Measurements from ENCODE around the gene LRTM2.

LRTM2 gene

DNA sequence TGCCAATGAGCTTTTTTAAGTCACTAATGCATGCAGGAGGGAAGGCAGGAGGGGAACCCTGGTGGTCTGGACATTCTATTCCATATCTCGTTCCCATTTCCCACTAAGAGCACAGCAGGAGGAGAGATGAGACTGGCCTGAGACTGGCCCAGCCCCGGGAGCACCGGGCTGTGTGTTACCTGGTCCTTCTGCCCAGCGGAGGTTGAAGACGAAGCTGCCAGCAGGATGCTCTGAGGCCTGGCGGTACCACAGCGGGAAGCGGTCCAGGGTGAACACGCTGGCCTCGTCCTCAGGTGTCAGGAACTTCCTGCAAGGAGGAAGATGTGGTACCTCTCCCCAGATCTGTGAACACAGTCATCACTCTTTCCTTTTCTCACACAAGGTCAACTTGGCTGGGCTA is 23.9 kb downstream of the LRTM2 start:
- no peak for DNase-seq

GRCh38 chr12:1844661-1845409 is 24.5 kb downstream of the LRTM2 start:
- DNase-seq, result no peak

DNA sequence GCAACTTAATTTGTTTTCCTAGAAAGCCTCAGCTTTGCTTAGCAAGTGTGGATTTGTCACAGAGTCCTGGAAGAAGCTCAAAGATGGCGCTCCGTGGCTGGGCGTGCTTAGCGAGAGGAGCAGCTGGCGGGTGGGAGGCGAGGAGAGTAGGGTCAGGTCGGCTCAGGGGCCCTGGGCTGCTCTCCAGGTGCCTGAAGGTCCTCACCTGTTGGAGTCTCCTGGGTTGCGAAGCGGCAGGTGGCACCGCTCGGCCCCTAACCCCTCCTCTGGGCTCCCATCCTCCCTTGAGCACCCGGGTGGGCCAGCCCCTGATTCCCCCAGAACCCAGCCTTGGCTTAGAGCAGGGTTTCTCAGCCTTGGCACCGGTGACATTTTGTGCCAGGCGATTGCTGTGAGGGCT is 25.1 kb downstream of the LRTM2 start:
- DNase-seq, result no peak

- DNase-seq, result no peak
These were observed 25.5 kb downstream of the LRTM2 start for GRCh38 chr12:1845886-1846285.

DNA sequence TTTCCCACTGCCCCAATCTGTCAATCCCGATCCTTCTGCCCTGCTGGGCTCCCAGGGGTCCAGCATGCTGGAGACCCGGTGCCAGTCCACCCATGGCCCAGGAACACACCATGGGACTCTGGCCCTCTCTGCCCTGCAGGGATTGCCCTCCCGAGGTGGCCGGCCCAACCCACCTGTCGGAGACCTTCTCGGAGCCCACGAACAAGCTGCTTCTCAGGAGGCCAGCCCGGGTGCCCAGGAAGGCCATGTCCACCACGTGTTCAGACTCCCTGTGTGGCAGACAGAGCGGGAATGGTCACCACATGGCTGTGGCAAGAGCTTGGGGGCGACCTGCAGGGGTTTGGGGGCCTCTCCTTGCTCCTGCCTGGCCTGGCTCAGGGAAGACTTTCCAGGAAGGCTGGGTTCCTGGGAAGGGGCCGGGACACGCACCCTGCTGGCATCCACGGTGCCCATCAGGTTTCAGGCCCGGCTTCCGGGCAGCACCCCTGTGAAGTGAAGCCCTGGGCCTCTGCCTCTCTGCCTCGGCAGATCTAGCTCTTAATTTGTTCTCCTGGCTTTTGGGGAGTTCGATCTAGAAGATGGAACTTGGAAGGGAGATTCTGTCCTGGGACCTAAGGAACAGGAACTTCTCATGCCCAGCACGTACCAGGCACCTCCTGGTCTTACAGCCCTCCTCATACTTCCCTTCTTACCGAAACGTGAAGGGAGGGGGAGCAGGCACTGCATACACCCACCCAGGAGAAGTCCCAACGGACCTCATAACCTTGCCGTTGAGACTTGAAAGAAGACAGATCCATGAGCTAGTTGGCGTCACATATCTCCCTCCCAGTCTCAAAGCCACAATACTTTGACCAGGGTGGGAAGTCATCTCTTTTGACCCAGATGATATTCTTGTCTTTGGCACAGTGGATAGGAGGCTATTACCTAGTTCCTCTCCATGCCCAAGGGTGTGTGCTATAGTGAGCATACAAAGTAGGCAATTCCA is 26.3 kb downstream of the LRTM2 start:
- no peak for DNase-seq

GRCh38 chr12:1847411-1847810 is 27.0 kb downstream of the LRTM2 start:
- no peak for DNase-seq

- no peak for DNase-seq
These were observed 27.8 kb downstream of the LRTM2 start for GRCh38 chr12:1848146-1848545.

DNA sequence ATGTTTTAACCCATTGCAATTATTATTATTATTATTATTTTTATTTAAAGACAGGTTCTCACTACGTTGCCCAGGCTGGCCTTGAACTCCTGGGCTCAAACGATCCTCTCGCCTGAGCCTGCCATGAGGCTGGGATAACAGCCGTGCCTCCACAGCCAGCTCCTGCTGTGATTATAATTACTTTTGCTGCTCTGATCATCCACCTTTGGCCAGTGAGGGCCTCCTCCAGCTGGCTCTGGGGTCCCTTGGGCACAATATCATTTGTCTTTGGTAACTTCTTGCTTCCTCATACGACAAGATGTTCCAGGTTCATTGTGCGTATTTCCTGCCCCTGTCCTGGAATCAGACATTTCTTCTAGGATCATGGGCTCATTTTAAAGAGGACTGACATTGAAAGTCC is 28.4 kb downstream of the LRTM2 start:
- DNase-seq, result no peak

- DNase-seq, result no peak
These were observed 30.9 kb downstream of the LRTM2 start for GRCh38 chr12:1851151-1851701.

GRCh38 chr12:1852076-1852475 is 31.7 kb downstream of the LRTM2 start:
- DNase-seq, result no peak

DNA sequence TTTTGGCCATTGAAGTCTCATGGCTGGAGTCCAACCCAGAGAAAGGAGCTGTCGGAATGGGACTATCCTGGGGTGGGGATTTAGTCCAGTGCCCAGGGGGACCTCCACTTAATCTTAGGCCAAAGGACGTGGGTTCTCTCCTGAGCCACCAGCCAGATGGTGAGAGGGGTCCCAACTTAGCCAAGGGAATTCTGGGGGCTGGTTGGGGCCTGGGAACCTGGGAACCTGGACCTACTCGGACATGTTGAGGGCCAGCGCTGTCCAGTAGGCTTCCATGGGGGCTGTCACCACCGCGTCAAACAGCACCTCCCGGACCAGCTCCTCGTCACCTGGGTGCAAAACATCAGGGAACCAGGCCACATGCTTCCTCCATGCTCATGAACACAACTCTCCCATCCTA is 33.4 kb downstream of the LRTM2 start:
- no peak for DNase-seq

DNA sequence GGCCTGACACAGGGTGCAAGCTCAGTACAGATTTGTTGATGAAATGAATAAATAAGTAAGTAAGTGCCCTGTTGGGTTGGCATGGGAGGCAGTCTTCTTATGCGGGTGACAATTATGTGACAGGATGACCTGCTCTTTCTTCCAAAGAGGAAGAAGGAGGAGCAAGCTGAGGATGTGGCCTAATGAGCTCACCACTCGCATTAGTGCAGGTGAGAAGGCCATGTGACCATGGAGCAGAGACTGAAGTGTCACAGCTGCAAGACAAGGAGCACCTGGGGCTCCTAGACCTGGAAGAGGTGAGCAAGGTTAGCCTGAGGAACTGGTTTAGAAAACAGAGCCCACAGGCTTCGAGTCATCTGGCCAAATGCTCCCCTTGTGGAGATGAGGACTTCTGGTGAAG is 34.9 kb downstream of the LRTM2 start:
- DNase-seq, result no peak

DNA sequence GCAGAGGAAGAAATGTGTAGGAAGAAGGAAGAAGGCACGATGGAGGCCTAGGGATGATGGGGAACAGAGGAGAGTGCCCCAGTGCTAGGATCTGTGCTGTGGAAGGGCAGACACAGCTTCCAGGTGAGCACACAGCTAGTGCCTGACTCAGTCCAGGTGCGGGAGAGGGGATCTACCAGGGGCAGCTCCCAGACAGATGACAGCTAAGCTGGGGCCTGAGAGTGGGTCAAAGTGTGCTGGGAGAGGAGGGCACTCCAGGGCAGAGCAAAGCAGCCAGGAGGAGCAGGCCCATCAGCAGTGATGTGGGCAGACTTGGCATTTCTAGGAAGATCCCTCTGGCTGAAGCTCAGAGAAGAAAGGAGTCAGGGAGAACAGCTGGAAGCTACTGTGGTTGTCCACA is 36.7 kb downstream of the LRTM2 start:
- DNase-seq, result no peak

DNA sequence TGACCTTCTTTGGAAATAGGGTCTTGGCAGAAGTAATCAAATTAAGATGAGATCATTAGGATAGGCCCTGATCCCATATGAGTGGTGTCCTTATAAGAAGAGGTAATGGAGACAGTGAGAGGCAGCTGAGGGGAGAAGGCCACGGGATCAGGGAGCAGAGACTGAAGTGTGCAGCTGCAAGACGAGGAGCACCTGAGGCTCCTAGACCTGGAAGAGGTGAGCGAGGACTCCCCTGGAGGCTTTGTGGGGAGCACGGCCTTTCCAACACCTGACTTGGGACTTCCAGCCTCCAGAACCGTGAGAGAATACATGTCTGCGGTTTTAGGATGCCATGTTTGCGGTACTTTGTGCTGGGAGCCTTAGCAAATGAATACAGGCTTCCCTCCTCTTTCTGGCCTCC is 37.5 kb downstream of the LRTM2 start:
- DNase-seq, result no peak

- DNase-seq, result no peak
These were observed 38.1 kb downstream of the LRTM2 start for GRCh38 chr12:1858456-1858855.

GRCh38 chr12:1859643-1860042 is 39.3 kb downstream of the LRTM2 start:
- DNase-seq, result no peak

DNA sequence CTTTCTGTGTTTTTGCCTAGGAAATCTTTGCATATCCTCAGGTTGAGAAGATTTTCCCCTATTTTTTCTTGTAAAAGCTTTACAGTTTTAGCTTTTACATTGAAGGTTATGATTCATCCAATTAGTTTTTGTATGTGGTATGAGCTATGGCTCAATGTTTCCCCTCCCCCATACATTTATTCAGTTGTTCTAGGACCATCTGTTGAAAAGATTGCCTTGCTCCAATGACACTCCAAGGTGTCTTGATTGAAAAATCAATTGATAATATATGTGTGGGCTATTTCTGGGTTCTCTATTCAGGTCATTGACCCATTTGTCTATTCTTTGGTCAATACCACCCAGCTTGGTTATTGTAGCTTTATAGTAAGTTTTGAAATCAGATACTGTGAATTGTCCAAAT is 42.6 kb downstream of the LRTM2 start:
- no peak for DNase-seq

GRCh38 chr12:1863823-1864222 is 43.5 kb downstream of the LRTM2 start:
- no peak for DNase-seq

GRCh38 chr12:1864456-1864855 is 44.1 kb downstream of the LRTM2 start:
- no peak for DNase-seq

- DNase-seq, result no peak
These were observed 44.5 kb downstream of the LRTM2 start for GRCh38 chr12:1864867-1865266.

DNA sequence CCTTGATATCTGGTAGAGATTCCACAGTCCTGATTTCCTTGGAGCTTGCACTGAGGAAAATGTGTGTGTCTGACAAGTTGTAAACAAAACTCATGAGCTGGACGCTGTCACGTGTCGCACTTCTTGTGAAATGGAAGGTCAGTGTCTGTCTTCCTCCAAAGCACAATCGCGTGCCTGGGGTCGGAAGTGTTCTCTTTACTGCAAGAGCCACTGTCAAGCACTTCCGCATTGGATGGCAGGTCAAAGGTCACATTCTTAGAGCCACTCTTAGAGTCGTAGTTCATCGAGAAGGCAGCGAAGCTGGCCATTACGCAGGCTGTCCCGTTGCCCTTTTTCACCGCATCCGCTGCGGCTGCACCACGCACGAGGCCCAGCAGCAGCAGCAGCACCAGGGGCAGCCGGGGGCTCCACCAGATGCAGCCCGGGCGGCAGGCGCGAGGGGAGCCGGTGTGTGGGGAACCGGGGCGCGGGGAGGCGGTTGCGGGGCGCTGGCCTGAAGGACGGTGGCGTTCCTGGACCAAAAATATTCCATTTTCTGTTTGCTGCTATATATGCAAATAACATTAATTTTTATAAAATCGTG is 45.0 kb downstream of the LRTM2 start:
- DNase-seq, result no peak

DNA sequence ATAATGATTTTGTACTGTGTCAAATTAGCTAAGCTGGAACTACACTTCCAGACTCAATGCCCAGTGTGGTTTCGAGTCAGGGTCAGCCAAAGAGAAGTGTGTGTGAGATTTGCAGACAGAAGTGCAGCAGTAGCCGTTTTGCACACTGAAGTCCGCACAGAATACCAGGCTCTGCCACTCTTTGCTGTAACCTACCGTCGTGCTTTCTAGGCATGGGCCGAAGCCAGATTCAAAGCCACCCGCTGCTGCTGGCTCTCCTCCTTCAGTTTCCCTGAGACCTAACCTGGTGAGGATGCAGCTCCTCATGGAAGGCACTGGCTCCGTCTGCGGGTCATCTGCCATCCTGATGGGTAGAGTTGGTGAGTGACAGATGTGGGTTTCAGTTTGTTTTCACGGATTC is 48.8 kb downstream of the LRTM2 start:
- no peak for DNase-seq

GRCh38 chr12:1870086-1870485 is 49.7 kb downstream of the LRTM2 start:
- DNase-seq, result no peak
